K562 (cell line): ENCODE data around the gene SHC1. TPM values are rescaled to one million over a fixed set of nuclear protein-coding genes. Genes with fewer than 3 reads are reported as not detected.

Experiments used
- CEBPG ChIP-seq, 3 experiments: fragments of 200-800 bp in 1 of 3; sonication (Bioruptor generic) in 1 of 3; sonication (generic) in 1 of 3; formaldehyde crosslinking in 1 of 3; IDR thresholded peaks in 2 of 3; conservative IDR thresholded peaks in 1 of 3; 2 replicates each; pipeline versions ENCODE4 v1.6.1 to v1.8.0; 2016 to 2022; ENCODE audit warnings: missing compliant biosample characterization in 2 of 3, missing genetic modification characterization in 2 of 3, mild to moderate bottlenecking in 1 of 3, missing genetic modification reagents in 1 of 3
- DDX20 ChIP-seq: fragments of 450-650 bp; IDR thresholded peaks from 2 replicates; pipeline ENCODE4 v1.6.1; 2016; ENCODE audit warnings: missing genetic modification characterization, low read depth, mild to moderate bottlenecking, missing compliant biosample characterization, moderate library complexity
- GATAD2A ChIP-seq: fragments of 450-650 bp; IDR thresholded peaks from 2 replicates; pipeline ENCODE4 v1.6.1; 2017
- GTF2E2 ChIP-seq: fragments of 200-800 bp; sonication (Bioruptor generic); IDR thresholded peaks from 2 replicates; pipeline ENCODE4 v1.6.1; 2016; ENCODE audit warnings: missing genetic modification characterization, missing compliant biosample characterization
- HLTF ChIP-seq: fragments of 450-650 bp; IDR thresholded peaks from 2 replicates; pipeline ENCODE4 v1.6.1; 2016
- MAFF ChIP-seq: IDR thresholded peaks from 2 replicates; pipeline ENCODE4 v1.6.1; 2012; ENCODE audit warnings: low read length, improper control_type of control experiment
- MTF1 ChIP-seq: fragments of 250-450 bp; sonication (Bioruptor Pico); IDR thresholded peaks from 2 replicates; pipeline ENCODE4 v1.9.0; 2021; ENCODE audit warnings: moderate library complexity, mild to moderate bottlenecking, inconsistent platforms, borderline replicate concordance
- PHB2 ChIP-seq: fragments of 450-650 bp; IDR thresholded peaks from 2 replicates; pipeline ENCODE4 v1.6.1; 2017; ENCODE audit warnings: low read depth
- PHF20 ChIP-seq: fragments of 450-650 bp; IDR thresholded peaks from 2 replicates; pipeline ENCODE4 v1.6.1; 2018; ENCODE audit not compliant: partially characterized antibody
- PTBP1 ChIP-seq: fragments of 200-400 bp; formaldehyde crosslinking; IDR thresholded peaks from 2 replicates; pipeline ENCODE4 v1.6.1; 2017; ENCODE audit warnings: low read depth, low read length
- PURB ChIP-seq: sonication (generic); formaldehyde crosslinking; IDR thresholded peaks from 2 replicates; pipeline ENCODE4 v1.9.0; 2021; ENCODE audit warnings: low read depth, mild to moderate bottlenecking, missing genetic modification reagents
- SMAD1 ChIP-seq: fragments of 150-350 bp; IDR thresholded peaks from 2 replicates; pipeline ENCODE4 v1.6.1; 2014; ENCODE audit warnings: low read length, low read depth; ENCODE audit not compliant: partially characterized antibody
- SMAD2 ChIP-seq: fragments of 150-350 bp; IDR thresholded peaks from 2 replicates; pipeline ENCODE4 v1.6.1; 2014; ENCODE audit warnings: low read depth, mild to moderate bottlenecking, low read length
- SP2 ChIP-seq: IDR thresholded peaks from 2 replicates; pipeline ENCODE4 v1.6.1; 2011; ENCODE audit warnings: mild to moderate bottlenecking, low read depth, low read length, moderate library complexity; ENCODE audit not compliant: poor library complexity, severe bottlenecking; ENCODE audit errors: extremely low read depth
- TEAD1 ChIP-seq, 2 experiments: fragments of 450-650 bp in 1 of 2; sonication (generic) in 1 of 2; formaldehyde crosslinking; IDR thresholded peaks; 2 replicates each; pipeline versions ENCODE4 v1.4.0 to v1.8.0; 2020 to 2022; ENCODE audit warnings: mild to moderate bottlenecking in 2 of 2, missing genetic modification reagents in 1 of 2
- THAP12 ChIP-seq: fragments of 250-450 bp; sonication (Bioruptor Pico); IDR thresholded peaks from 2 replicates; pipeline ENCODE4 v1.9.0; 2021; ENCODE audit warnings: mild to moderate bottlenecking, inconsistent platforms
- ZNF263 ChIP-seq: sonication (generic); formaldehyde crosslinking; IDR thresholded peaks from 2 replicates; pipeline ENCODE4 v1.8.0; 2022; ENCODE audit warnings: mild to moderate bottlenecking, missing genetic modification reagents, borderline replicate concordance
- ZNF445 ChIP-seq: fragments of 250-450 bp; sonication (Bioruptor Pico); IDR thresholded peaks from 2 replicates; pipeline ENCODE4 v1.4.0; 2020; ENCODE audit warnings: low read depth, mild to moderate bottlenecking, moderate library complexity
- polyA plus RNA-seq, 8 experiments: library from polyadenylated mRNA; depleted of rRNA in 4 of 8; stranded (reverse) in 5 of 8; unstranded in 3 of 8; fragments of >200 nt; fragmentation: Nextera tagmentation in 2 of 8; fragmentation: Illumina TruSeq in 1 of 8; extraction: Ambion mirVana in 2 of 8; extraction: Trizol in 1 of 8; gene quantifications; 2 replicates each; pipeline versions ENCODE4 v1.2.1 to v1.2.3, GENCODE V29; 2011 to 2014; ENCODE audit warnings: inconsistent platforms in 1 of 8, missing spikeins in 1 of 8
- total RNA-seq, 7 experiments: library from RNA; depleted of rRNA in 6 of 7; stranded (reverse); fragments of >200 nt in 6 of 7; fragmentation: Illumina TruSeq in 2 of 7; extraction: Trizol in 2 of 7; gene quantifications; 2 replicates each; pipeline versions ENCODE4 v1.2.1 to v1.2.3, GENCODE V29; 2011 to 2021; ENCODE audit warnings: low replicate concordance in 1 of 7
- TF ChIP-seq, protein P1 (sequence below): fragments of 150-350 bp; IDR thresholded peaks from 2 replicates; pipeline ENCODE4 v1.6.1; 2014; ENCODE audit warnings: low read depth, mild to moderate bottlenecking, low read length, borderline replicate concordance
- TF ChIP-seq, protein P2 (sequence below): fragments of 450-650 bp; IDR thresholded peaks from 2 replicates; pipeline ENCODE4 v1.7.0; 2016; ENCODE audit warnings: borderline replicate concordance

SHC1 gene
- total and polyA plus RNA-seq, 9 of the 15 experiments (the other 6 are each of a cell fraction or from before 2014, with no cell fraction given), result 4.1 to 113 (median 51.9) TPM

GRCh38 chr1:154974102-154974807, 3.7 kb upstream of the SHC1 start, which contains the start of gene CKS1B (continued):
- TF ChIP-seq THAP12 (CRISPR knock-in tag) (no peak), TEAD1 (CRISPR knock-in tag; IDR thresholded peaks at IDR 0.05) (peak in 1 of 2 experiments; percentile 74; a peak in 1 of 4 replicates), SP2 (peak; percentile 64), MTF1 (CRISPR knock-in tag) (no peak), PHF20 (peak; percentile 73), HLTF (no peak), GATAD2A (no peak), CEBPG (CRISPR knock-in tag; IDR thresholded peaks at IDR 0.05) (0 out of 2 replicates have a peak, but pooled peaks have one; percentile 29), CEBPG (tag; conservative IDR thresholded peaks at IDR 0.05 in 1 of 2, IDR thresholded peaks at IDR 0.05 in 1 of 2) (no peak), ZNF445 (CRISPR knock-in tag) (no peak), ZNF263 (CRISPR knock-in tag) (no peak; the same call in 1 of the 2 replicates), DDX20 (no peak), PURB (no peak), SMAD1 (peak; percentile 42), PHB2 (no peak), GTF2E2 (tag) (0 out of 2 replicates have a peak, but pooled peaks have one; percentile 3), MAFF (no peak), SMAD2 (no peak), PTBP1 (no peak)
- TF ChIP-seq, protein P1, sequence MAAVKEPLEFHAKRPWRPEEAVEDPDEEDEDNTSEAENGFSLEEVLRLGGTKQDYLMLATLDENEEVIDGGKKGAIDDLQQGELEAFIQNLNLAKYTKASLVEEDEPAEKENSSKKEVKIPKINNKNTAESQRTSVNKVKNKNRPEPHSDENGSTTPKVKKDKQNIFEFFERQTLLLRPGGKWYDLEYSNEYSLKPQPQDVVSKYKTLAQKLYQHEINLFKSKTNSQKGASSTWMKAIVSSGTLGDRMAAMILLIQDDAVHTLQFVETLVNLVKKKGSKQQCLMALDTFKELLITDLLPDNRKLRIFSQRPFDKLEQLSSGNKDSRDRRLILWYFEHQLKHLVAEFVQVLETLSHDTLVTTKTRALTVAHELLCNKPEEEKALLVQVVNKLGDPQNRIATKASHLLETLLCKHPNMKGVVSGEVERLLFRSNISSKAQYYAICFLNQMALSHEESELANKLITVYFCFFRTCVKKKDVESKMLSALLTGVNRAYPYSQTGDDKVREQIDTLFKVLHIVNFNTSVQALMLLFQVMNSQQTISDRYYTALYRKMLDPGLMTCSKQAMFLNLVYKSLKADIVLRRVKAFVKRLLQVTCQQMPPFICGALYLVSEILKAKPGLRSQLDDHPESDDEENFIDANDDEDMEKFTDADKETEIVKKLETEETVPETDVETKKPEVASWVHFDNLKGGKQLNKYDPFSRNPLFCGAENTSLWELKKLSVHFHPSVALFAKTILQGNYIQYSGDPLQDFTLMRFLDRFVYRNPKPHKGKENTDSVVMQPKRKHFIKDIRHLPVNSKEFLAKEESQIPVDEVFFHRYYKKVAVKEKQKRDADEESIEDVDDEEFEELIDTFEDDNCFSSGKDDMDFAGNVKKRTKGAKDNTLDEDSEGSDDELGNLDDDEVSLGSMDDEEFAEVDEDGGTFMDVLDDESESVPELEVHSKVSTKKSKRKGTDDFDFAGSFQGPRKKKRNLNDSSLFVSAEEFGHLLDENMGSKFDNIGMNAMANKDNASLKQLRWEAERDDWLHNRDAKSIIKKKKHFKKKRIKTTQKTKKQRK, result peak; percentile 75; the same call in 1 of the 2 replicates
- TF ChIP-seq, protein P2, sequence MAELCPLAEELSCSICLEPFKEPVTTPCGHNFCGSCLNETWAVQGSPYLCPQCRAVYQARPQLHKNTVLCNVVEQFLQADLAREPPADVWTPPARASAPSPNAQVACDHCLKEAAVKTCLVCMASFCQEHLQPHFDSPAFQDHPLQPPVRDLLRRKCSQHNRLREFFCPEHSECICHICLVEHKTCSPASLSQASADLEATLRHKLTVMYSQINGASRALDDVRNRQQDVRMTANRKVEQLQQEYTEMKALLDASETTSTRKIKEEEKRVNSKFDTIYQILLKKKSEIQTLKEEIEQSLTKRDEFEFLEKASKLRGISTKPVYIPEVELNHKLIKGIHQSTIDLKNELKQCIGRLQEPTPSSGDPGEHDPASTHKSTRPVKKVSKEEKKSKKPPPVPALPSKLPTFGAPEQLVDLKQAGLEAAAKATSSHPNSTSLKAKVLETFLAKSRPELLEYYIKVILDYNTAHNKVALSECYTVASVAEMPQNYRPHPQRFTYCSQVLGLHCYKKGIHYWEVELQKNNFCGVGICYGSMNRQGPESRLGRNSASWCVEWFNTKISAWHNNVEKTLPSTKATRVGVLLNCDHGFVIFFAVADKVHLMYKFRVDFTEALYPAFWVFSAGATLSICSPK, result no peak
